Activated T-cell treated with anti-CD3 and anti-CD28 coated beads, Interleukin-2, amount 50 U/mL, for 1 hour (primary cell): ENCODE results near the gene ASZ1.

Source experiments
- DNase-seq: peaks from one replicate; pipeline ENCODE4 v3.0.0-alpha.2; 2020

ASZ1 gene

GRCh38 chr7:117401293-117402002 lies 25.8 kb downstream of the ASZ1 start:
- DNase-seq, result no peak

DNA sequence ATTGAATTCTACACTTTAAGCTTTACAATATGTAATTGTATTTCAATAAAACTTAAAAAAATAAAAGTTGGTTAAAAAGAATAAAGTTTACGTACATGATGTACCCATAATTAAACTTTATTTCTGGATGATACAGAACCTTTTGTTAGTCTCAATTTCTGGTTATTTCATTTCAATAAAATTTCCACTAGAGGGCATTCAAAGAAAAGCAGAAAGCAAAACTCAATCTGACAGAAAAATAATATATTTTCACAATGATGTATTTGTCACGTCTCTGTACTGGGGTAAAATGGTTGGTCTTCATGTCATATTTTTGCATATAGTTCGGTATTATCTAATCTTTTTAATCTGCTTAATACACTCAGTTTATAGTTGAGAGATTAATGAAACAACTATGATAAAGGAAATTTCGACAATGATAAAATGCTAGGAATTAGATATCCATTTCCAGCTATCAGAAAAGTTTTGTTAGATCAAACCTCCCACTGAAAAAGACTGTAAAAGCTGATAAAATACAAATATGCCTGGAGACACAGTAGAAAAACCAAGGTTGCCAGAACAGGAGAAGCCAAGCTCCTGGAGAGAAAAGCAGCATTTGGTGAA lies 27.4 kb downstream of the ASZ1 start:
- no peak for DNase-seq

- no peak for DNase-seq
Measured at GRCh38 chr7:117395743-117396142, 31.6 kb downstream of the ASZ1 start.

- no peak for DNase-seq
Measured at GRCh38 chr7:117393781-117394180, 33.5 kb downstream of the ASZ1 start.

GRCh38 chr7:117389871-117390270 lies 37.4 kb downstream of the ASZ1 start:
- no peak for DNase-seq

DNA sequence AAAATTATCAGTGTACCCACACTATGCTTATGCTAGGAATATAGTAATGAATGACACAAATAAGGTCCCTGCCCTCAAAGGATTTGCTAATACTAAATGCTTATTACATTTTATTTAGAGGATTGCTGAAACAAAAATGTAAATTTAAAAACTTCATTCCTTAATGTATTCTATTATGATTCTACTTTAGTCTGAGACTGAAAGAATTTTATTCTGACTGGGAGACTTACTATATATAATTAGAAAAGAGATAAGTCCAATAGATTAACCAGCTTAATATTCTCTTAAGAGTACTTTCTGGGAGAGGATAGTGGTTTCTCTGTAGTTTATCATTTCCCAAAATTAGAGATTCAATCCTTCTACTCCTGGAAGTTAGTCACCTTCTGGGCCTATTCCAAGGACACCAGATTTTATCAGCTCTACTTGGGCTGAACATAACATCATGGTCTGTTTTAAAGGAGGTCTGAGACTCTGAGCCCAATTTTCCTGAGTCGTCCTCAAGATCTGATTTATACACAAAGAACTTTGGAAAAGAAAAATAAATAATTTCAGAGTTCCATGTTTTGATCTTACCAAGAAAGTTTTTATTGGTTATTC lies 41.1 kb downstream of the ASZ1 start:
- DNase-seq, result no peak

- no peak for DNase-seq
Measured at GRCh38 chr7:117385363-117386109, 41.8 kb downstream of the ASZ1 start.

DNA sequence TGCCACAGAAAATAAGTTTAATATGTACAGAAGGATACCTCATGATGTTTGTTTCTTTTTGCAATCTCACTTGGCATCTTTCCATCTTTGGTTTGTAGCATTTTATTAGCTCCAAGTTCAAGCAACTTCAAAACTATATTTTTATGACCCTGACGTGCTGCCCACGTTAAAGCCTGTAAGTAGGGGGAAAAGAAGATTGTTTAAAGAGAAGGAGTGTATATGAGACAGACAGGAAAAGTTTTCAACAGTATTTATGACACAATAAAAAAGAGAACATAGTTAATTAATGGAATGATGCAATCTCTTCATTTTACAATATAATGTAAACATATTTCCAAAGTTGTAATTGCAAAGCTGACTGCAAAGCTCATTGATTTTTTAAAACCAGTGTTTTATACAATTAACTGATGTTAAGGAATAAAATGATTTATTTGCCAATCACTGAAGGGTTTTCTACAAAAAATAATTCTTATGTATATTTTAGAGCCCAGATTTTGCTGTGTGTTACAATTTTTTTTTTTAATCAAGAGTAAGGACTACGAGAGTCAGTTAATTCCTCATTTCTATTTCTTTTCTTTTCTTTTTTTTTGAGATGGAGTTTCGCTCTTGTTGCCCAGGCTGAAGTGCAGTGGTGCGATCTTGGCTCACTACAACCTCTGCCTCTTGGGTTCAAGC lies 42.5 kb downstream of the ASZ1 start:
- DNase-seq, result no peak

GRCh38 chr7:117383483-117384189 lies 43.7 kb downstream of the ASZ1 start:
- DNase-seq, result no peak

- no peak for DNase-seq
Measured at GRCh38 chr7:117383046-117383445, 44.2 kb downstream of the ASZ1 start.

GRCh38 chr7:117381362-117381761 lies 45.9 kb downstream of the ASZ1 start:
- no peak for DNase-seq

GRCh38 chr7:117375380-117375779 lies 51.9 kb downstream of the ASZ1 start:
- no peak for DNase-seq

- no peak for DNase-seq
Measured at GRCh38 chr7:117372073-117372472, 55.2 kb downstream of the ASZ1 start.

GRCh38 chr7:117364339-117365080 lies 62.8 kb downstream of the ASZ1 start:
- DNase-seq, result no peak

- DNase-seq, result no peak
Measured at GRCh38 chr7:117362294-117362888, 64.9 kb downstream of the ASZ1 start.

DNA sequence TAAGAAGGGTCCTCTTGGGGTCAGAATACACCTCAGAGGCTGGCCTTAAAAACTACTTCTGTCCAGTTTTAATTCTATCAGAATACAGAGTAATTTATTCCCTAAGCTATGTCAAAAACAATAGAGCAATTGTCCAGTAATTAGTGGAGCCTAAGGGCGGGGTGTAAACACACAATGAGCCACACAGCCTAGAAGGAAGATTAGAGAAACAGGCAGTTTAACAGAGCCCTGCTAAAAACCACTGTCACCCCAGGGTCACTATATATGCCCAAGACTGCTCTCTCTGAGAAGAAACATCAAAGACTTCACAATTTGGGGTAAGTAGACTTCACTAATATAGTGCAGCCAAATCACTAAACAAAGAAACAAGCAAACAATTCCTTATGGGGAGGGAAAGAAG lies 77.3 kb downstream of the ASZ1 start:
- DNase-seq, result no peak

DNA sequence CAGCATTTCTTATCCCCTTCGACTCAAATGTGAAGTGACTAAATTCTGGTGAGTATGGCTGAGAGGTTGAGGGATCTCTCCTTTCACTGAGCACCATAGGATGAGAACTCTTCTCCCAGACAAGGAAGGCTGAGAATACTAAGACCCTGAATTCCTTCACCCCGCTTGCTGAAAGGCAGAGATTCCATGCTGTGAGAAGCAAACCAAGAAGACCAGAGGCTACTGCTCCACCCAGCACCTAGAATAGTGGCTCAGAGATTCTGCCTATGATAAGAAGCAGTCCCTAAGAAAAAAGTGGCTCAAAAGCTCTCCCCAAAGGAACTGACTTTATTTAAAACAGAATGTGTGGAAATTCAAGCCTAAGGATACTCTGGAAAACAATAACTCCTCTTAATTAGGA lies 77.7 kb downstream of the ASZ1 start:
- no peak for DNase-seq

GRCh38 chr7:117347962-117348672 lies 79.2 kb downstream of the ASZ1 start:
- no peak for DNase-seq

GRCh38 chr7:117347480-117347879 lies 79.8 kb downstream of the ASZ1 start:
- no peak for DNase-seq

DNA sequence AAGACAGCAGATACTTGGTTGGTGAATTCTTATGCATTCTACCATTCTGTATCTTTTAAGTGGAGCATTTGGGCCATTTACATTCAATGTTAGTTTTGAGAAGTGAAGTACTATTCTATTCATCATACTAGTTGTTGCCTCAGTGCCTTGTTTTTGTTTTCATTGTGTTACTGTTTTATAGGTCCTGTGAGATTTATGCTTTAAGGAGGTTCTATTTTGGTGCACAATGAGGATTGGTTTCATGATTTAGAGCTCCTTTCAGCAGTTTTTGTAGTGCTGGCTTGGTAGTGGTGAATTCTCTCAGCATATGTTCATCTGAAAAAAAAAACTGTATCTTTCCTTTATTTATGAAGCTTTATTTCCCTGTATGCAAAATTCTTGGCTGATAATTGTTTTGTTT lies 81.1 kb downstream of the ASZ1 start:
- no peak for DNase-seq

GRCh38 chr7:117338020-117338419 lies 89.3 kb downstream of the ASZ1 start:
- no peak for DNase-seq
